ENCODE measurements around the gene AASDH. TPM values are rescaled to one million over a fixed set of nuclear protein-coding genes. Genes with fewer than 3 reads are reported as not detected.

Gene AASDH
- total RNA-seq, 3 donors from 2014 or later (not counting 1 experiment from before 2014, with no cell fraction given) = 9.5 to 14.2 (median 9.6) TPM

- no peaks in the 10 kb centered on the region for H3K4me1 Mint-ChIP-seq
- H3K36me3 Mint-ChIP-seq = no peaks in the 10 kb centered on the region
- DNase-seq (no peak), ATAC-seq (no peak)
- H3K27me3 ChIP-seq (ENCODE audit: control insufficient read depth, insufficient read depth, low read length) = no peaks in the 10 kb centered on the region
- H3K27ac Mint-ChIP-seq = no peak overlapping the region
- H3K4me3 Mint-ChIP-seq = no peak overlapping the region
- H3K4me3 ChIP-seq (ENCODE audit: low read length) = no peak overlapping the region
- no peaks in the 10 kb centered on the region for H3K9me3 Mint-ChIP-seq
- WGBS (ENCODE audit: insufficient coverage) = 92% methylated on average over 4 of the region's 4 CpGs
- intact Hi-C loops (cut with micrococcal nuclease) = no loop called here
- H3K4me1 ChIP-seq (ENCODE audit: control insufficient read depth, insufficient read depth, low read length) = no peaks in the 10 kb centered on the region
- no peak for TF ChIP-seq CTCF (IDR thresholded peaks at IDR 0.05)
- H3K36me3 ChIP-seq (ENCODE audit: control insufficient read depth, insufficient read depth, low read length) = peaks cover 12% of the 10 kb centered on the region
- H3K9me3 ChIP-seq (ENCODE audit: control insufficient read depth, insufficient read depth, low read length) = no peaks in the 10 kb centered on the region
- H3K27me3 Mint-ChIP-seq (ENCODE audit: low read depth in 2 of 2) = no peaks in the 10 kb centered on the region
- no peak overlapping the region for H3K27ac ChIP-seq (ENCODE audit: low read length)
Observed at GRCh38 chr4:56406151-56406550, 18.9 kb upstream of the AASDH start.

GRCh38 chr4:56405016-56405415, 17.7 kb upstream of the AASDH start:
- intact Hi-C loops (cut with micrococcal nuclease) = no loop called here
- no peaks in the 10 kb centered on the region for H3K27me3 ChIP-seq (ENCODE audit: control insufficient read depth, insufficient read depth, low read length)
- H3K4me3 Mint-ChIP-seq = no peak overlapping the region
- H3K27me3 Mint-ChIP-seq (ENCODE audit: low read depth in 2 of 2) = no peaks in the 10 kb centered on the region
- no peaks in the 10 kb centered on the region for H3K9me3 Mint-ChIP-seq
- no peaks in the 10 kb centered on the region for H3K9me3 ChIP-seq (ENCODE audit: control insufficient read depth, insufficient read depth, low read length)
- 100% methylated on average over 1 of the region's 1 CpG for WGBS (ENCODE audit: insufficient coverage)
- H3K36me3 Mint-ChIP-seq = no peaks in the 10 kb centered on the region
- peaks cover 23% of the 10 kb centered on the region for H3K36me3 ChIP-seq (ENCODE audit: control insufficient read depth, insufficient read depth, low read length)
- no peaks in the 10 kb centered on the region for H3K4me1 Mint-ChIP-seq
- DNase-seq = no peak
- no peak overlapping the region for H3K27ac ChIP-seq (ENCODE audit: low read length)
- no peak overlapping the region for H3K4me3 ChIP-seq (ENCODE audit: low read length)
- H3K27ac Mint-ChIP-seq = no peak overlapping the region
- TF ChIP-seq CTCF (IDR thresholded peaks at IDR 0.05) = no peak
- no peaks in the 10 kb centered on the region for H3K4me1 ChIP-seq (ENCODE audit: control insufficient read depth, insufficient read depth, low read length)
- no peak for ATAC-seq

- no peaks in the 10 kb centered on the region for H3K27me3 Mint-ChIP-seq (ENCODE audit: low read depth in 2 of 2)
- Histone ChIP-seq H3K4me1 (ENCODE audit: control insufficient read depth, insufficient read depth, low read length) (no peaks in the 10 kb centered on the region), H3K9me3 (ENCODE audit: control insufficient read depth, insufficient read depth, low read length) (no peaks in the 10 kb centered on the region), H3K4me3 (ENCODE audit: low read length) (no peak overlapping the region), H3K36me3 (ENCODE audit: control insufficient read depth, insufficient read depth, low read length) (peaks cover 24% of the 10 kb centered on the region), H3K27ac (ENCODE audit: low read length) (no peak overlapping the region), H3K27me3 (ENCODE audit: control insufficient read depth, insufficient read depth, low read length) (no peaks in the 10 kb centered on the region)
- no peaks in the 10 kb centered on the region for H3K4me1 Mint-ChIP-seq
- H3K36me3 Mint-ChIP-seq = no peaks in the 10 kb centered on the region
- H3K4me3 Mint-ChIP-seq = no peak overlapping the region
- ATAC-seq = no peak
- H3K27ac Mint-ChIP-seq = no peak overlapping the region
- H3K9me3 Mint-ChIP-seq = no peaks in the 10 kb centered on the region
- intact Hi-C loops (cut with micrococcal nuclease) = no loop called here
- WGBS (ENCODE audit: insufficient coverage) = 98% methylated on average over 4 of the region's 6 CpGs
- no peak for DNase-seq
- TF ChIP-seq CTCF (IDR thresholded peaks at IDR 0.05) = no peak
Observed at GRCh38 chr4:56400560-56400959, 13.3 kb upstream of the AASDH start.

- peaks cover 24 to 31% of the 10 kb centered on the region in 2 donors for H3K4me1 Mint-ChIP-seq
- H3K27me3 ChIP-seq (ENCODE audit: control insufficient read depth, insufficient read depth, low read length) = no peaks in the 10 kb centered on the region
- H3K4me3 Mint-ChIP-seq = no peak overlapping the region
- intact Hi-C loops (cut with micrococcal nuclease) = no loop called here
- no peaks in the 10 kb centered on the region for H3K27me3 Mint-ChIP-seq (ENCODE audit: low read depth in 2 of 2)
- no peak overlapping the region for H3K4me3 ChIP-seq (ENCODE audit: low read length)
- H3K9me3 ChIP-seq (ENCODE audit: control insufficient read depth, insufficient read depth, low read length) = no peaks in the 10 kb centered on the region
- TF ChIP-seq CTCF (IDR thresholded peaks at IDR 0.05) = no peak
- no peaks in the 10 kb centered on the region for H3K36me3 Mint-ChIP-seq
- no peaks in the 10 kb centered on the region for H3K9me3 Mint-ChIP-seq
- ATAC-seq (no peak), DNase-seq (no peak)
- H3K4me1 ChIP-seq (ENCODE audit: control insufficient read depth, insufficient read depth, low read length) = peaks cover 8% of the 10 kb centered on the region
- H3K27ac ChIP-seq (ENCODE audit: low read length) = no peak overlapping the region
- H3K36me3 ChIP-seq (ENCODE audit: control insufficient read depth, insufficient read depth, low read length) = no peaks in the 10 kb centered on the region
- no peak overlapping the region for H3K27ac Mint-ChIP-seq
- WGBS (ENCODE audit: insufficient coverage) = 94% methylated on average over 5 of the region's 8 CpGs
Observed at GRCh38 chr4:56391270-56391669, 4.0 kb upstream of the AASDH start.
